ENCODE results near the gene NHS. TPM values are rescaled to one million over a fixed set of nuclear protein-coding genes. Genes with fewer than 3 reads are reported as not detected.

NHS gene
- polyA plus RNA-seq, 2 of the 4 experiments (the other 2 are of a cell fraction), result 3.6 to 5.0 TPM

- no peak for TF ChIP-seq POLR2AphosphoS2 (conservative IDR thresholded peaks at IDR 0.05; ENCODE audit: low read length)
Observed at GRCh38 chrX:17438221-17438620, 63.2 kb downstream of the NHS start (continued).

GRCh38 chrX:17440258-17440657 is 65.3 kb downstream of the NHS start:
- FAIRE-seq, result no peak
- Histone ChIP-seq H3K4me1 (peaks cover 36% of the 10 kb centered on the region), H3K27ac (no peak overlapping the region), H3K9me3 (no peaks in the 10 kb centered on the region), H3K4me2 (no peak overlapping the region), H3K4me3 (no peak overlapping the region)
- DNase-seq (ENCODE audit: low read depth in 1 of 2, low spot score in 1 of 2), result no peak
- ChIA-PET POLR2A (no interaction called here), CTCF (interaction anchor here (0.8 kb wide), 1 partner anchor 18 kb away, joined by 3 read pairs; no protein-coding TSS in a partner anchor)
- ATAC-seq, result no peak
- TF ChIP-seq ZFP36 (IDR thresholded peaks at IDR 0.05; ENCODE audit: borderline replicate concordance, partially characterized antibody), result no peak
- no peak for TF ChIP-seq NFE2L2 (conservative IDR thresholded peaks at IDR 0.05; ENCODE audit: low read length)
- TF ChIP-seq ZNF302 (CRISPR knock-in tag; IDR thresholded peaks at IDR 0.05), result no peak
- TF ChIP-seq GATA3 (IDR thresholded peaks at IDR 0.05; ENCODE audit: borderline replicate concordance), result no peak
- no peak for TF ChIP-seq RFX5 (IDR thresholded peaks at IDR 0.05)
- TF ChIP-seq USF2 (IDR thresholded peaks at IDR 0.05), result no peak
- TF ChIP-seq, protein P1, sequence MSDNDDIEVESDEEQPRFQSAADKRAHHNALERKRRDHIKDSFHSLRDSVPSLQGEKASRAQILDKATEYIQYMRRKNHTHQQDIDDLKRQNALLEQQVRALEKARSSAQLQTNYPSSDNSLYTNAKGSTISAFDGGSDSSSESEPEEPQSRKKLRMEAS (IDR thresholded peaks at IDR 0.05), result no peak
- TF ChIP-seq CHD2 (IDR thresholded peaks at IDR 0.05; ENCODE audit: low read length, partially characterized antibody), result no peak
- TF ChIP-seq MAZ (IDR thresholded peaks at IDR 0.05; ENCODE audit: borderline replicate concordance, low read depth, low read length), result no peak
- TF ChIP-seq EHF (CRISPR knock-in tag; IDR thresholded peaks at IDR 0.05), result no peak
- TF ChIP-seq ELK1 (IDR thresholded peaks at IDR 0.05; ENCODE audit: low read depth, low read length), result no peak
- TF ChIP-seq CBX2 (IDR thresholded peaks at IDR 0.05; ENCODE audit: borderline replicate concordance, low read depth), result no peak
- TF ChIP-seq TP53 (CRISPR knock-in tag; IDR thresholded peaks at IDR 0.05), result no peak
- no peak for TF ChIP-seq MAFK (IDR thresholded peaks at IDR 0.05; ENCODE audit: partially characterized antibody)
- TF ChIP-seq, protein P2, sequence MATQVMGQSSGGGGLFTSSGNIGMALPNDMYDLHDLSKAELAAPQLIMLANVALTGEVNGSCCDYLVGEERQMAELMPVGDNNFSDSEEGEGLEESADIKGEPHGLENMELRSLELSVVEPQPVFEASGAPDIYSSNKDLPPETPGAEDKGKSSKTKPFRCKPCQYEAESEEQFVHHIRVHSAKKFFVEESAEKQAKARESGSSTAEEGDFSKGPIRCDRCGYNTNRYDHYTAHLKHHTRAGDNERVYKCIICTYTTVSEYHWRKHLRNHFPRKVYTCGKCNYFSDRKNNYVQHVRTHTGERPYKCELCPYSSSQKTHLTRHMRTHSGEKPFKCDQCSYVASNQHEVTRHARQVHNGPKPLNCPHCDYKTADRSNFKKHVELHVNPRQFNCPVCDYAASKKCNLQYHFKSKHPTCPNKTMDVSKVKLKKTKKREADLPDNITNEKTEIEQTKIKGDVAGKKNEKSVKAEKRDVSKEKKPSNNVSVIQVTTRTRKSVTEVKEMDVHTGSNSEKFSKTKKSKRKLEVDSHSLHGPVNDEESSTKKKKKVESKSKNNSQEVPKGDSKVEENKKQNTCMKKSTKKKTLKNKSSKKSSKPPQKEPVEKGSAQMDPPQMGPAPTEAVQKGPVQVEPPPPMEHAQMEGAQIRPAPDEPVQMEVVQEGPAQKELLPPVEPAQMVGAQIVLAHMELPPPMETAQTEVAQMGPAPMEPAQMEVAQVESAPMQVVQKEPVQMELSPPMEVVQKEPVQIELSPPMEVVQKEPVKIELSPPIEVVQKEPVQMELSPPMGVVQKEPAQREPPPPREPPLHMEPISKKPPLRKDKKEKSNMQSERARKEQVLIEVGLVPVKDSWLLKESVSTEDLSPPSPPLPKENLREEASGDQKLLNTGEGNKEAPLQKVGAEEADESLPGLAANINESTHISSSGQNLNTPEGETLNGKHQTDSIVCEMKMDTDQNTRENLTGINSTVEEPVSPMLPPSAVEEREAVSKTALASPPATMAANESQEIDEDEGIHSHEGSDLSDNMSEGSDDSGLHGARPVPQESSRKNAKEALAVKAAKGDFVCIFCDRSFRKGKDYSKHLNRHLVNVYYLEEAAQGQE (IDR thresholded peaks at IDR 0.05), result no peak
- no peak for TF ChIP-seq CTCF (IDR thresholded peaks at IDR 0.05)
- no peak for TF ChIP-seq NR3C1 (IDR thresholded peaks at IDR 0.05)
- no peak for TF ChIP-seq CBX8 (IDR thresholded peaks at IDR 0.05)
- no peak for TF ChIP-seq RARB (CRISPR knock-in tag; IDR thresholded peaks at IDR 0.05)
- no peak for TF ChIP-seq TFCP2L1 (CRISPR knock-in tag; IDR thresholded peaks at IDR 0.05)

All from A549 (cell line).